ENCODE data around the gene ZNRF3. TPM values are rescaled to one million over a fixed set of nuclear protein-coding genes. Genes with fewer than 3 reads are reported as not detected.

The ZNRF3 gene
- polyA plus RNA-seq, 1 donor (not counting 4 experiments of a cell fraction or from before 2014, with no cell fraction given) = 2.6 TPM

GRCh38 chr22:28952857-28953256, 69.5 kb downstream of the ZNRF3 start:
- H3K36me3 ChIP-seq (ENCODE audit: control insufficient read depth in 2 of 2, extremely low read depth in 1 of 2, insufficient read depth in 2 of 2, low read length in 2 of 2) = peaks cover 0 to 4% of the 10 kb centered on the region in 2 experiments
- no peak overlapping the region for H2AFZ ChIP-seq (ENCODE audit: control insufficient read depth, low read length)
- H4K20me1 ChIP-seq (ENCODE audit: control insufficient read depth, extremely low read depth, insufficient read depth, low read length) = peaks cover 7% of the 10 kb centered on the region
- peaks cover 5% of the 10 kb centered on the region for H3K79me2 ChIP-seq (ENCODE audit: control insufficient read depth, insufficient read depth, low read length)
- H3K9me1 ChIP-seq (ENCODE audit: control insufficient read depth, extremely low read depth, insufficient read depth, low read length) = no peaks in the 10 kb centered on the region
- no peak overlapping the region for H3K4me3 ChIP-seq (ENCODE audit: control insufficient read depth in 2 of 3, extremely low read depth in 1 of 3, insufficient read depth in 2 of 3, low read depth in 1 of 3, low read length in 3 of 3)
- dilution Hi-C loops (cut with MboI; ENCODE audit: extremely low pct_ligation_motif_present, low sequenced_read_pairs) = no loop called here
- DNase-seq (ENCODE audit: low read depth, low spot score) (no peak), FAIRE-seq (no peak)
- H3K4me2 ChIP-seq (ENCODE audit: control insufficient read depth, extremely low read depth, insufficient read depth, low read depth, low read length) = no peak overlapping the region
- H3K9ac ChIP-seq (ENCODE audit: control insufficient read depth, extremely low read depth, insufficient read depth, low read length) = no peak overlapping the region
- H3K27ac ChIP-seq (ENCODE audit: control insufficient read depth, insufficient read depth, low read length) = no peak overlapping the region
- H3K4me1 ChIP-seq (ENCODE audit: control insufficient read depth, extremely low read depth, insufficient read depth, low read length) = no peaks in the 10 kb centered on the region
- H3K27me3 ChIP-seq (ENCODE audit: control insufficient read depth, extremely low read depth, insufficient read depth, low read length) = no peaks in the 10 kb centered on the region
- TF ChIP-seq EZH2 (IDR thresholded peaks at IDR 0.05; ENCODE audit: low read length) (no peak), CTCF (optimal IDR thresholded peaks at IDR 0.05 in 1 of 3, IDR thresholded peaks at IDR 0.05 in 1 of 3, conservative IDR thresholded peaks at IDR 0.05 in 1 of 3; ENCODE audit: extremely low read depth in 1 of 3, insufficient read depth in 2 of 3, low read length in 3 of 3) (no peak)
- H3K9me3 ChIP-seq (ENCODE audit: control insufficient read depth, low read depth, low read length) = no peaks in the 10 kb centered on the region

GRCh38 chr22:28953403-28953802, 70.0 kb downstream of the ZNRF3 start:
- H2AFZ ChIP-seq (ENCODE audit: control insufficient read depth, low read length) = no peak overlapping the region
- H3K4me3 ChIP-seq (ENCODE audit: control insufficient read depth in 2 of 3, extremely low read depth in 1 of 3, insufficient read depth in 2 of 3, low read depth in 1 of 3, low read length in 3 of 3) = no peak overlapping the region
- dilution Hi-C loops (cut with MboI; ENCODE audit: extremely low pct_ligation_motif_present, low sequenced_read_pairs) = no loop called here
- H3K27me3 ChIP-seq (ENCODE audit: control insufficient read depth, extremely low read depth, insufficient read depth, low read length) = no peaks in the 10 kb centered on the region
- H3K27ac ChIP-seq (ENCODE audit: control insufficient read depth, insufficient read depth, low read length) = no peak overlapping the region
- no peak for TF ChIP-seq CTCF (optimal IDR thresholded peaks at IDR 0.05 in 1 of 3, IDR thresholded peaks at IDR 0.05 in 1 of 3, conservative IDR thresholded peaks at IDR 0.05 in 1 of 3; ENCODE audit: extremely low read depth in 1 of 3, insufficient read depth in 2 of 3, low read length in 3 of 3)
- TF ChIP-seq EZH2 (IDR thresholded peaks at IDR 0.05; ENCODE audit: low read length) = no peak
- H3K36me3 ChIP-seq (ENCODE audit: control insufficient read depth in 2 of 2, extremely low read depth in 1 of 2, insufficient read depth in 2 of 2, low read length in 2 of 2) = peaks cover 0 to 4% of the 10 kb centered on the region in 2 experiments
- H3K9me1 ChIP-seq (ENCODE audit: control insufficient read depth, extremely low read depth, insufficient read depth, low read length) = no peaks in the 10 kb centered on the region
- no peaks in the 10 kb centered on the region for H3K4me1 ChIP-seq (ENCODE audit: control insufficient read depth, extremely low read depth, insufficient read depth, low read length)
- peaks cover 5% of the 10 kb centered on the region for H3K79me2 ChIP-seq (ENCODE audit: control insufficient read depth, insufficient read depth, low read length)
- DNase-seq (ENCODE audit: low read depth, low spot score) (no peak), FAIRE-seq (no peak)
- no peaks in the 10 kb centered on the region for H3K9me3 ChIP-seq (ENCODE audit: control insufficient read depth, low read depth, low read length)
- H3K9ac ChIP-seq (ENCODE audit: control insufficient read depth, extremely low read depth, insufficient read depth, low read length) = no peak overlapping the region
- H4K20me1 ChIP-seq (ENCODE audit: control insufficient read depth, extremely low read depth, insufficient read depth, low read length) = peaks cover 8% of the 10 kb centered on the region
- H3K4me2 ChIP-seq (ENCODE audit: control insufficient read depth, extremely low read depth, insufficient read depth, low read depth, low read length) = no peak overlapping the region
